Vagina (tissue), 2 donors: ENCODE measurements around the gene GBX1. TPM values are rescaled to one million over a fixed set of nuclear protein-coding genes. Genes with fewer than 3 reads are reported as not detected.

Experiments
- DNase-seq, 2 donors: peaks; one replicate each; pipeline ENCODE4 v3.0.0-alpha.2; 2017; ENCODE audit errors: extremely low spot score in 2 of 2
- H3K27ac ChIP-seq: fragments of 200-600 bp; sonication (generic); one replicate; pipeline ENCODE4 v1.5.1; 2019
- H3K27me3 ChIP-seq: fragments of 200-600 bp; sonication (generic); one replicate; pipeline ENCODE4 v1.5.1; 2019
- H3K36me3 ChIP-seq, 2 donors: fragments of 200-600 bp; sonication (generic); one replicate each; pipeline ENCODE4 v1.5.1; 2017 to 2019
- H3K4me1 ChIP-seq: fragments of 200-600 bp; sonication (generic); one replicate; pipeline ENCODE4 v1.5.1; 2019
- H3K4me3 ChIP-seq, 2 donors: fragments of 200-600 bp; sonication (generic); 1 replicate in 1 of 2; 2 replicates in 1 of 2; pipeline ENCODE4 v1.5.1; 2016 to 2019
- H3K9me3 ChIP-seq: fragments of 200-600 bp; sonication (generic); one replicate; pipeline ENCODE4 v1.5.1; 2019
- POLR2A ChIP-seq, 2 donors: fragments of 450-650 bp; IDR thresholded peaks; one replicate each; pipeline ENCODE4 v1.6.1; 2017; ENCODE audit warnings: antibody characterized with exemption in 2 of 2, mild to moderate bottlenecking in 2 of 2, moderate library complexity in 2 of 2
- POLR2AphosphoS5 ChIP-seq, 2 donors: sonication (generic); formaldehyde crosslinking; IDR thresholded peaks; one replicate each; pipeline ENCODE4 v1.9.0; 2017; ENCODE audit warnings: antibody characterized with exemption in 2 of 2, mild to moderate bottlenecking in 2 of 2, low read depth in 1 of 2; ENCODE audit not compliant: insufficient read depth in 1 of 2
- intact Hi-C: fragments of 100-400 bp; cut with DNase I; formaldehyde crosslinking; loops from one replicate; pipeline ENCODE4 v1.15.1; 2023
- total RNA-seq: library from RNA; depleted of rRNA; stranded (reverse); fragments of >200 nt; gene quantifications from one replicate; pipeline ENCODE4 v1.2.3, GENCODE V29; 2016
- TF ChIP-seq, protein P1 (sequence below), 3 experiments: fragments of 450-650 bp in 2 of 3; fragments of 200-600 bp in 1 of 3; sonication (generic) in 1 of 3; IDR thresholded peaks; one replicate each; pipeline ENCODE4 v1.5.1; 2017 to 2019; ENCODE audit warnings: antibody characterized with exemption in 3 of 3, mild to moderate bottlenecking in 2 of 3, moderate library complexity in 2 of 3

The GBX1 gene
- total RNA-seq, 1 donor from 2014 or later, result not detected

- no peak overlapping the region for H3K4me3 ChIP-seq
- no peak overlapping the region for H3K27ac ChIP-seq
- no peak for DNase-seq
- TF ChIP-seq, protein P1, sequence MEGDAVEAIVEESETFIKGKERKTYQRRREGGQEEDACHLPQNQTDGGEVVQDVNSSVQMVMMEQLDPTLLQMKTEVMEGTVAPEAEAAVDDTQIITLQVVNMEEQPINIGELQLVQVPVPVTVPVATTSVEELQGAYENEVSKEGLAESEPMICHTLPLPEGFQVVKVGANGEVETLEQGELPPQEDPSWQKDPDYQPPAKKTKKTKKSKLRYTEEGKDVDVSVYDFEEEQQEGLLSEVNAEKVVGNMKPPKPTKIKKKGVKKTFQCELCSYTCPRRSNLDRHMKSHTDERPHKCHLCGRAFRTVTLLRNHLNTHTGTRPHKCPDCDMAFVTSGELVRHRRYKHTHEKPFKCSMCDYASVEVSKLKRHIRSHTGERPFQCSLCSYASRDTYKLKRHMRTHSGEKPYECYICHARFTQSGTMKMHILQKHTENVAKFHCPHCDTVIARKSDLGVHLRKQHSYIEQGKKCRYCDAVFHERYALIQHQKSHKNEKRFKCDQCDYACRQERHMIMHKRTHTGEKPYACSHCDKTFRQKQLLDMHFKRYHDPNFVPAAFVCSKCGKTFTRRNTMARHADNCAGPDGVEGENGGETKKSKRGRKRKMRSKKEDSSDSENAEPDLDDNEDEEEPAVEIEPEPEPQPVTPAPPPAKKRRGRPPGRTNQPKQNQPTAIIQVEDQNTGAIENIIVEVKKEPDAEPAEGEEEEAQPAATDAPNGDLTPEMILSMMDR (IDR thresholded peaks at IDR 0.05), result no peak
- TF ChIP-seq POLR2A (IDR thresholded peaks at IDR 0.05), result no peak
- no peak for TF ChIP-seq POLR2AphosphoS5 (IDR thresholded peaks at IDR 0.05; ENCODE audit: insufficient read depth in 1 of 2, low read depth in 1 of 2)
- H3K4me1 ChIP-seq, result peaks cover 22% of the 10 kb centered on the region
- intact Hi-C loops, result no loop called here
- no peaks in the 10 kb centered on the region for H3K27me3 ChIP-seq
- H3K36me3 ChIP-seq, result peaks cover 0 to 67% of the 10 kb centered on the region in 2 donors
- no peaks in the 10 kb centered on the region for H3K9me3 ChIP-seq
Observed at GRCh38 chr7:151129960-151130591, 37.4 kb downstream of the GBX1 start.

DNA sequence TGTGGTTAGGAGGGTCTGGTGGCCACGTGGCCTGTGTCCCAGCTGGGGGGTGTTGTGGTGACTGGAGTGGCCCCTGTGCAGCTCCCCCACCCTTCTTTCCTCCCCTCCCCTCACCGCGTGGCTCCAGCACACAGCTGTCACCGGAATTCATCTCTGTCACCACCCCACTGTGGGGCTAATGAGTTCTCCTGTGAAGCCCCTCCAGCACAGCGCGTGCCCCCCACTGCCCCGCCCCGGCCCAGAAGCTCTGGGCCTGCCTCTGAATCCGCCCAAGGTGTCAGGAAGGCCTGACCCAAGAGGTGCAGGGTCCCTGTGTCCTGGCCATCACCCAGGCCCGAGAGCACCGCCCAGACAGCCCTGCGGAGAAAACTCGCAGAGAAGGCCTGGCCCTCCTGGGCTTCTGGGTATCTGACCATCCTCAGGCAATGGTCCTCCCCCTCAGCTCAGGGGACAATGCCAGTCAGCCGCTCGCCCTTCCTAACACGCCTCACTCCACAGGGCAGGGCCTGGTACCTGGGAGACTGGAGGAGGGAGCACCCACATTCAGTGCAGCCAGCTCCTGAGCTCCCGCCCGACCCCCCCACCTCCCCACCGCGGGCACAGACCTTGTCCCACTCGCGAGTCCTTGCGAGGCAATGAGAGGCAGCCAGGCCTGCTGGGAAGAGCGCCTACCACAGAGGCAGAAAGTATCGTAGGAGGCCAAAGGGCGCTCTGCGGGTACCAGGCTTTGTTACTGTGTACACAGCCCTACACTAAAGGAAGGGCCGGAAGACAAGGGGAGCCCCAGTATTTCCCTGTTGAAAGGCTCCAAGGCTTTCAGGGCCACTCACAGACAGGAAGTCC lies 38.2 kb downstream of the GBX1 start:
- TF ChIP-seq POLR2AphosphoS5 (IDR thresholded peaks at IDR 0.05; ENCODE audit: insufficient read depth in 1 of 2, low read depth in 1 of 2), result no peak
- TF ChIP-seq, protein P1 (IDR thresholded peaks at IDR 0.05), result no peak
- TF ChIP-seq POLR2A (IDR thresholded peaks at IDR 0.05), result no peak
- DNase-seq, result no peak
- intact Hi-C loops, result no loop called here

GRCh38 chr7:151128716-151129115 lies 38.8 kb downstream of the GBX1 start:
- no peak for DNase-seq
- no peak overlapping the region for H3K4me3 ChIP-seq
- peaks cover 0 to 53% of the 10 kb centered on the region in 2 donors for H3K36me3 ChIP-seq
- no peak overlapping the region for H3K27ac ChIP-seq
- H3K27me3 ChIP-seq, result no peaks in the 10 kb centered on the region
- H3K4me1 ChIP-seq, result peaks cover 32% of the 10 kb centered on the region
- TF ChIP-seq POLR2A (IDR thresholded peaks at IDR 0.05), result no peak
- TF ChIP-seq POLR2AphosphoS5 (IDR thresholded peaks at IDR 0.05; ENCODE audit: insufficient read depth in 1 of 2, low read depth in 1 of 2), result no peak
- TF ChIP-seq, protein P1 (IDR thresholded peaks at IDR 0.05), result no peak
- no peaks in the 10 kb centered on the region for H3K9me3 ChIP-seq
- intact Hi-C loops, result no loop called here

More for the DNA sequence above, 38.2 kb downstream of the GBX1 start:
- H3K27ac ChIP-seq, result no peak overlapping the region
- no peaks in the 10 kb centered on the region for H3K27me3 ChIP-seq
- peaks cover 29% of the 10 kb centered on the region for H3K4me1 ChIP-seq
- H3K36me3 ChIP-seq, result peaks cover 0 to 60% of the 10 kb centered on the region in 2 donors
- no peaks in the 10 kb centered on the region for H3K9me3 ChIP-seq
- H3K4me3 ChIP-seq, result no peak overlapping the region

GRCh38 chr7:151128144-151128543 lies 39.4 kb downstream of the GBX1 start:
- intact Hi-C loops, result no loop called here
- no peak overlapping the region for H3K27ac ChIP-seq
- no peak for DNase-seq
- no peak overlapping the region for H3K4me3 ChIP-seq
- H3K36me3 ChIP-seq, result peaks cover 0 to 50% of the 10 kb centered on the region in 2 donors
- no peaks in the 10 kb centered on the region for H3K27me3 ChIP-seq
- TF ChIP-seq POLR2AphosphoS5 (IDR thresholded peaks at IDR 0.05; ENCODE audit: insufficient read depth in 1 of 2, low read depth in 1 of 2) (no peak), POLR2A (IDR thresholded peaks at IDR 0.05) (no peak)
- TF ChIP-seq, protein P1 (IDR thresholded peaks at IDR 0.05), result no peak
- peaks cover 32% of the 10 kb centered on the region for H3K4me1 ChIP-seq
- no peaks in the 10 kb centered on the region for H3K9me3 ChIP-seq
